GM19099 (cell line): ENCODE measurements around the gene C2CD4B.

Experiments
- POLR2A ChIP-seq: IDR thresholded peaks from 3 replicates; pipeline ENCODE4 v1.6.1; 2011; ENCODE audit warnings: low read depth; ENCODE audit not compliant: insufficient read length; ENCODE audit errors: extremely low read depth

The C2CD4B gene

GRCh38 chr15:62165104-62165792 is at the start of gene C2CD4B:
TSS of gene C2CD4B (minus strand) at chr15:62165285. CDS start at chr15:62164984, 301 bp downstream.
- TF ChIP-seq POLR2A: no peak

- TF ChIP-seq POLR2A: no peak
Measured at GRCh38 chr15:62212741-62213140, 47.7 kb upstream of the C2CD4B start.

GRCh38 chr15:62211348-62211747 is 46.3 kb upstream of the C2CD4B start:
- TF ChIP-seq POLR2A: no peak

GRCh38 chr15:62209821-62210220 is 44.7 kb upstream of the C2CD4B start:
- no peak for TF ChIP-seq POLR2A

- no peak for TF ChIP-seq POLR2A
Measured at GRCh38 chr15:62209322-62209721, 44.2 kb upstream of the C2CD4B start.

- TF ChIP-seq POLR2A: no peak
Measured at GRCh38 chr15:62208884-62209283, 43.8 kb upstream of the C2CD4B start.

GRCh38 chr15:62208367-62208766 is 43.3 kb upstream of the C2CD4B start:
- TF ChIP-seq POLR2A: no peak

- no peak for TF ChIP-seq POLR2A
Measured at GRCh38 chr15:62190675-62191074, 25.6 kb upstream of the C2CD4B start.

GRCh38 chr15:62190274-62190673 is 25.2 kb upstream of the C2CD4B start:
- no peak for TF ChIP-seq POLR2A

GRCh38 chr15:62188744-62189143 is 23.7 kb upstream of the C2CD4B start:
- TF ChIP-seq POLR2A: no peak

GRCh38 chr15:62187910-62188309 is 22.8 kb upstream of the C2CD4B start:
- TF ChIP-seq POLR2A: no peak

- TF ChIP-seq POLR2A: no peak
Measured at GRCh38 chr15:62187425-62187824, 22.3 kb upstream of the C2CD4B start.

GRCh38 chr15:62186578-62186977 is 21.5 kb upstream of the C2CD4B start:
- no peak for TF ChIP-seq POLR2A

GRCh38 chr15:62183130-62183529 is 18.0 kb upstream of the C2CD4B start:
- TF ChIP-seq POLR2A: no peak

- TF ChIP-seq POLR2A: no peak
Measured at GRCh38 chr15:62173215-62173614, 8.1 kb upstream of the C2CD4B start.

GRCh38 chr15:62171882-62172281 is 6.8 kb upstream of the C2CD4B start:
- no peak for TF ChIP-seq POLR2A
